ENCODE data around the gene HOXA13.

GRCh38 chr7:27201580-27202017, 1.7 kb upstream of the HOXA13 start:
- TF ChIP-seq JUND (IDR thresholded peaks at IDR 0.05) (no peak), CTCF (IDR thresholded peaks at IDR 0.05; ENCODE audit: low read depth, low read length, missing input control) (no peak), RAD21 (IDR thresholded peaks at IDR 0.05) (no peak), TAF1 (conservative IDR thresholded peaks at IDR 0.05) (no peak), YY1 (IDR thresholded peaks at IDR 0.05) (no peak), FOXA1 (IDR thresholded peaks at IDR 0.05) (no peak), HNF4G (IDR thresholded peaks at IDR 0.05) (no peak), REST (IDR thresholded peaks at IDR 0.05) (no peak), NR2F2 (IDR thresholded peaks at IDR 0.05) (no peak), MAX (IDR thresholded peaks at IDR 0.05) (no peak), EGR1 (IDR thresholded peaks at IDR 0.05; ENCODE audit: low read depth in 2 of 2) (no peak)

Measured in liver (tissue), 3 donors.